GM12873 (cell line): ENCODE data around the gene ARHGAP25.

ENCODE experiments used
- TF ChIP-seq, protein P1 (sequence below): IDR thresholded peaks from 2 replicates; pipeline ENCODE4 v1.5.1; 2012; ENCODE audit warnings: low read depth, mild to moderate bottlenecking, moderate library complexity, low read length, control low read depth; ENCODE audit not compliant: insufficient read depth; ENCODE audit errors: missing control alignments

ARHGAP25 gene

DNA sequence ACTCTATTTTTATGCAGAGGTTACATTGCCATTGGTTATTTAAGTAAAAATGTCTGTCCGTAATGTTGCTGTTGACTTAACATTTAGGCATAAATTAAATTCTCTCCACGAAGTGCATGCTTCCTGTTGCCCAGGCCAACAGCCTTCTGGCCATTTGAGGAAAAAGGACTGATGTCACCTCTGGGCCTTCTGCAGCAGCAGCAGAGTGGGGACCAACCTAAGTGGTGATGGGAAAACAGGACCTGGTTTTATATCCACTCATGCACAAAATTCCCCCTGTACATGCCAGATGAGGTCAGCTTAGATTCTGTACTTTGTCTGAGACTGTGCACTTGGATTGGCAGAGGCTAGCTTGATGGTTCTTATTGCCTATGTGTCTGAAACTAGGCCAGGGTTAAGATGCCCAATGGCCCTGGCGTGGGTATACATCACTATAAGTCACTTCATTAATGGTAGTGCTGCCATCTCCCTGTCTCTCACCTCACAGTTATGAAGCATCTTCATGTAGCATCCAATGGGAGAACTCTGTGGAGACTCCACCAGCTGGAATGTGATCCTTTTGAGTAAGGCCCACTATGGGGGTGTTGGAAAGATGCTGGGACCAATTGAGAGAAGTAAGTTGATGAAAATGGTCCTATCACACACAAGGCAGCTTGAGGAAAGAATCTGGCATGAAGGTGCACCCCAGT is 4.4 kb downstream of the ARHGAP25 start:
- TF ChIP-seq, protein P1, sequence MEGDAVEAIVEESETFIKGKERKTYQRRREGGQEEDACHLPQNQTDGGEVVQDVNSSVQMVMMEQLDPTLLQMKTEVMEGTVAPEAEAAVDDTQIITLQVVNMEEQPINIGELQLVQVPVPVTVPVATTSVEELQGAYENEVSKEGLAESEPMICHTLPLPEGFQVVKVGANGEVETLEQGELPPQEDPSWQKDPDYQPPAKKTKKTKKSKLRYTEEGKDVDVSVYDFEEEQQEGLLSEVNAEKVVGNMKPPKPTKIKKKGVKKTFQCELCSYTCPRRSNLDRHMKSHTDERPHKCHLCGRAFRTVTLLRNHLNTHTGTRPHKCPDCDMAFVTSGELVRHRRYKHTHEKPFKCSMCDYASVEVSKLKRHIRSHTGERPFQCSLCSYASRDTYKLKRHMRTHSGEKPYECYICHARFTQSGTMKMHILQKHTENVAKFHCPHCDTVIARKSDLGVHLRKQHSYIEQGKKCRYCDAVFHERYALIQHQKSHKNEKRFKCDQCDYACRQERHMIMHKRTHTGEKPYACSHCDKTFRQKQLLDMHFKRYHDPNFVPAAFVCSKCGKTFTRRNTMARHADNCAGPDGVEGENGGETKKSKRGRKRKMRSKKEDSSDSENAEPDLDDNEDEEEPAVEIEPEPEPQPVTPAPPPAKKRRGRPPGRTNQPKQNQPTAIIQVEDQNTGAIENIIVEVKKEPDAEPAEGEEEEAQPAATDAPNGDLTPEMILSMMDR: no peak

DNA sequence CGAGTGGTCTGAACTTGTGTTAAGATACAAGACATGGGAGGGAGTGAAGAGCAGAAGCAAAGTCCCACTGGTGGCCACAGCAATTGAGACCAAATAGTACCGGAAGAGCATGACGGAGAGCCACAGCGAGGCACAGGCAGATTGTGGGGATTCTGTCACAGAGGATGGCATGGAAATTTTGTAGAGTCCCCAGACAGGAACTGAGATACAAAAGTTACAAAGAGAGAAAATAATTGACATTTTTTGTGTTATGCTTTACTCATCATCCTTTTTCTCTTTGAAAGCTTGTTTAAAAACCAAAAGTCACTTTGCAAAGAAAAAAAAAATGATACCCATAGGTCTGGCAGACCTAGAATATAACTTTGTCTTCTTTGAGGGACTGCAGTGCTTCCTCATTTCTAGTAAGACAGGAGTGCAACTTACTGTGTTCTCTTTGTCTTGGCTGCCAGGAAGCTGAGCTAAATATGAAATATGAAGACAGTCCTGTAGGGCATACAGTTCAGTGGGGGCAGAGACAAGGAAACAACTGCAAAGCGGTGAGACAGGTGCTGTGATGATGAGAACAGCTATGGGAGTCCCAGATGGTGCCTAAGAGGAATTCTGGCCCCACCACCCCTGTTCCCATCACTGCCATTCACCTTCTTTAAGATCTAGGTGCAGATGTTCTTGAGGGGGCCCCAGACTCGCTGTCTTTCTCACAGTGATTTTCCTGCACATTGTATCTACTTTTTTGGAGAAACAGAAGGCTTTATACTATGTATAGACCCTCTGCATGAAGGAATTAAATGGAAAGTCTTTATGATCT is 5.2 kb downstream of the ARHGAP25 start:
- TF ChIP-seq, protein P1: no peak

DNA sequence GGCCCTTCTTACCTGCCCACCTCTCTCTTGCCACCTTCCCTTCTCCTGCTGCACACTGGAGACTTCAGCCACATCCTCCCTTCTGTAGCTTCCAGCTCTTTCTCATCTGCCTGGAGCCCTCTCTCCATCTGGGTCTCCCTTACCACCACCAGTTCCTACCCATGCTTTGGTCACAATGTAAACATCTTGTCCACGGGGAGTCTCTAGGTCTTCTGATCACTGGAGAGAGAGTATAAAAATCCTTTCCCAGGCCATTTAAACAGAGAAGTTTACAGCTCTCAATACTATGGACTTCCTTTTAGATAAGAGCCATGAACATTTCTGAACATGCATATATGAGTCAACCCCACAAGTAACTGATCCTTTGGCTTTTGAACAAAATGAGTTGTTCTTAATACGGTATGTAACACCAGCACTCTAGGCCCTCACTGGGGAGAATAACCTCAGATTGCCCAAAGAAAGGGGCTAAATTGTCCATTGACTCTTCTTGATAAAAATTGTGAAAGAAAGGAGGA is 5.8 kb downstream of the ARHGAP25 start:
- TF ChIP-seq, protein P1: no peak

DNA sequence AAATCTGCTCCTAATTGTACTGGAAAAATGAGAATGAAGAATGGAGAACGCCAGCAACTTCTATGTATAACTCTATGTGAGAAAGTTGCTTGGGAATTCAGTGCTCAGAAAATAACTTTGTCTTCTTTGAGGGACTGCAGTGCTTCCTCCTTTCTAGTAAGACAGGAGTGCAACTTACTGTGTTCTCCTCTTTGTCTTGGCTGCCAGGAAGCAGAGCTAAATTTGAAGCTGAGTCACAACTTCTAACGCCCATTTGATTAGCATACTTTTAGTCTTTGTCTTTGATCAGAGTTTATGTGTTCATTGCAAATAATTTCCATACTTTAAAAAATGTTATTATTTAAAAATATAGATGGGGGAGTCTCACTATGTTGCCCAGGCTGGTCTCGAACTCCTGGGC is 6.6 kb downstream of the ARHGAP25 start:
- TF ChIP-seq, protein P1: no peak

DNA sequence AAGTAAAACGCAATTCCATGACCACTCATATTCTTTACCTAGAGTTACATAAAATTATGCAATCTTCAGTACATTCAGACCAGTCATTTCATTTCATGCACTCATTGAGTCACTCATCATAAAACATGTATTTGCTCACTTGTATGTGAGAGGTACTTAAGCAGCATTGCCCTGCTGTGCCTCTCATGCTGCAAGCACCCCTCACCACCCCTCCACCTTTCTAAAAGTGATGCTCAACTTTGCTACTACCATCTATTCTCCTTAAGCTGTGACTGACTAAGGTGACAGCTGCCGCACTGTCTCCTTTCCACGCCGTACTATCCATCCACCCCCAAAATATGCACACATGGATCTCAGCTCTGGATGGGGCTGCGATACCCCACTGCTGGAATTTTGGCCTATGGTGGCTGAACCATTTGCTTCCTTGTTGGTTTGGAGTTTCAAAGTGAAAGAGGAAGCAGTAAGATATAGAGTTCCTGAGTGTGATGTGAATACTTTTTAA is 7.2 kb downstream of the ARHGAP25 start:
- TF ChIP-seq, protein P1: no peak

DNA sequence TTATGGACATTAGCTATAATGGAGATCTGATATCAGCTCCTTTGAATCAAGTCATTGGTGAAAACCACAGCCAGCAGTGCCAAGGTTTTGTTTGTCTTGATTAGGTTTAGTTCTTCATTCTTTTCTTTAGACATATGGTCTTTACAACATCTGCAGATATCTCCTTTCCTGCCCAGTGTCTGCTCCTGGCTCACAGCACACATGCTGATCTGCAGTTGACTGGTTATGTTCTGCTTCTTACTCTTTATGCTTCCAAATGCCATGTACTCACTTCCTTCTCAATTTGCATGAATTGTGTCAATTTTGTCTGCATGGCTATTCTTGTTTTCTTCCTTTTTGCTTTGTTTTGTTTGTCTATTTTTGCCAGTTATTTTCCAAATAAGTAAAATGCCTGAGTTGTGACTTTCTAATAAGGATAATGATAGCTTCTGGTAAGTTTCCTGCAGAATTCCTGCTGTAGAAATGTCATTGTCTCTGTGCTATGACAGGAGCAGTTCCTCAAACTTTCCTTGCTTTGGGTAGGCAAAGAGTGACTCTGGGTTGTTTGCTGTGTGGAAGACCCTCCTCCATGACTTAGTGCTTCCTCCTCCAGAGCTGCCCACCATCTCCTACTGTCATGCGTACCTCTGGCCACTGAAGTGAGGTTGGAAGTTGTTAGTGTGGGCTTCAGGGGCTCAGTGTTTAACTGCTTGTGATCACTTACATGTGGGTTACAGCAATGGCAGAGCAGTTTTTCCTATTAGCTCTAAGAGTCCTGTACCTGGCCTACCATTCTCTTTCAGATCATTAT is 8.2 kb downstream of the ARHGAP25 start:
- TF ChIP-seq, protein P1: no peak
